SK-N-MC (cell line): ENCODE measurements around the gene DSCAML1.

ENCODE experiments used
- EZH2 ChIP-seq: fragments of 200-600 bp; sonication (generic); IDR thresholded peaks from one replicate; pipeline ENCODE4 v1.6.1; 2017; ENCODE audit warnings: antibody characterized with exemption
- POLR2AphosphoS5 ChIP-seq: IDR thresholded peaks from 2 replicates; pipeline ENCODE4 v1.6.1; 2012; ENCODE audit warnings: mild to moderate bottlenecking, low read depth, low read length, borderline replicate concordance

DNA sequence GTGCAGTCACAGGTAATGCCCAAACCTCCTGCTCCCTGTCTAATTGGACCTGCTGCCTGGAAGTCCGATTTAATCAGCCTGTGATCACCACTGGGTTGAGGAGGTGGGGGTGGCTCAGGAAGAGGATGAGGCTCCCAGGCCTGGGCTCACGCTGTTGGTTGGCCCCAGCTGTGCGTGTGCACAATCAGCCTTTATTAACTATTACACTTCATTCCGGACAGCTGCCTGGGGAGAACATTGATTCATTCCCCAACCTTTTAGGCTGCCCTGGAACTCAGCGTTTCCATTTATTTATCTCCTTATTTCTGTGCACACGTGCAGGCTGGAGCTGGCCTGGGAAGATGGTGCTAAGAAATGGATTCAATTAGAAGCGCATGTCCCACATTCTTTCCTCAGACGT, 123.4 kb downstream of the DSCAML1 start:
- TF ChIP-seq EZH2 (no peak), POLR2AphosphoS5 (no peak)
